Measurements from ENCODE around the gene SCO2.
A peak's percentile ranks its signal among the peaks of the same experiment; 100 is the strongest.

SCO2 gene

GRCh38 chr22:50548040-50548920 is 22.9 kb upstream of the SCO2 start:
- Histone ChIP-seq H2AFZ (ENCODE audit: insufficient read depth, low read length, poor library complexity) (no peak overlapping the region), H2BK120ac (ENCODE audit: insufficient read depth, low read length, poor library complexity) (no peak overlapping the region), H3K4ac (ENCODE audit: low read depth, low read length) (no peak overlapping the region)

GRCh38 chr22:50547263-50547985 is 22.0 kb upstream of the SCO2 start:
- Histone ChIP-seq H3K36me3 (ENCODE audit: control insufficient read depth in 1 of 2, insufficient read depth in 2 of 2, low read length in 2 of 2) (no peaks in the 10 kb centered on the region), H3K4me1 (ENCODE audit: control insufficient read depth in 1 of 2, insufficient read depth in 2 of 2, low read length in 2 of 2) (peaks cover 8 to 19% of the 10 kb centered on the region in 2 experiments), H4K91ac (ENCODE audit: low read depth, low read length) (peak overlapping the region; percentile 32), H3K14ac (ENCODE audit: low read length) (no peak overlapping the region), H3K79me1 (ENCODE audit: low read length) (peaks cover 2% of the 10 kb centered on the region), H3K79me2 (ENCODE audit: control insufficient read depth, insufficient read depth, low read length, poor library complexity) (no peaks in the 10 kb centered on the region), H4K8ac (ENCODE audit: low read depth, low read length) (no peak overlapping the region), H3K23ac (ENCODE audit: low read length) (no peak overlapping the region), H3K4me3 (ENCODE audit: low read depth, low read length) (no peak overlapping the region), H3K4me2 (ENCODE audit: low read length) (no peak overlapping the region), H3K27me3 (ENCODE audit: insufficient read depth, low read length) (no peaks in the 10 kb centered on the region), H2BK120ac (ENCODE audit: insufficient read depth, low read length, poor library complexity) (no peak overlapping the region), H2BK12ac (ENCODE audit: low read length) (peak overlapping the region; percentile 20), H2BK5ac (ENCODE audit: low read depth, low read length, poor library complexity) (no peak overlapping the region), H2AK5ac (ENCODE audit: low read length) (no peak overlapping the region), H3K9ac (ENCODE audit: low read length) (no peak overlapping the region), H3K4ac (ENCODE audit: low read depth, low read length) (no peak overlapping the region), H3K18ac (ENCODE audit: low read length) (no peak overlapping the region), H4K12ac (ENCODE audit: low read depth, low read length) (no peak overlapping the region), H3K27ac (ENCODE audit: low read depth, low read length) (no peak overlapping the region), H3K9me3 (ENCODE audit: insufficient read depth, low read depth, low read length) (no peaks in the 10 kb centered on the region), H2AFZ (ENCODE audit: insufficient read depth, low read length, poor library complexity) (no peak overlapping the region)
- DNase-seq = no peak
- no CpG with 5 or more reads among the region's 35 CpGs for WGBS (ENCODE audit: extremely low coverage, insufficient coverage, insufficient read length)

More at GRCh38 chr22:50548040-50548920, 22.9 kb upstream of the SCO2 start:
- Histone ChIP-seq H3K14ac (ENCODE audit: low read length) (no peak overlapping the region), H3K79me1 (ENCODE audit: low read length) (peaks cover 2% of the 10 kb centered on the region), H2BK5ac (ENCODE audit: low read depth, low read length, poor library complexity) (no peak overlapping the region), H3K36me3 (ENCODE audit: control insufficient read depth in 1 of 2, insufficient read depth in 2 of 2, low read length in 2 of 2) (no peaks in the 10 kb centered on the region), H3K79me2 (ENCODE audit: control insufficient read depth, insufficient read depth, low read length, poor library complexity) (no peaks in the 10 kb centered on the region), H3K4me1 (ENCODE audit: control insufficient read depth in 1 of 2, insufficient read depth in 2 of 2, low read length in 2 of 2) (peaks cover 8 to 19% of the 10 kb centered on the region in 2 experiments), H4K12ac (ENCODE audit: low read depth, low read length) (no peak overlapping the region), H2BK12ac (ENCODE audit: low read length) (no peak overlapping the region), H3K9me3 (ENCODE audit: insufficient read depth, low read depth, low read length) (no peaks in the 10 kb centered on the region), H3K4me2 (ENCODE audit: low read length) (no peak overlapping the region), H3K27ac (ENCODE audit: low read depth, low read length) (no peak overlapping the region), H3K4me3 (ENCODE audit: low read depth, low read length) (no peak overlapping the region), H4K91ac (ENCODE audit: low read depth, low read length) (peak overlapping the region; percentile 22), H2AK5ac (ENCODE audit: low read length) (no peak overlapping the region), H3K23ac (ENCODE audit: low read length) (no peak overlapping the region), H3K27me3 (ENCODE audit: insufficient read depth, low read length) (no peaks in the 10 kb centered on the region), H3K9ac (ENCODE audit: low read length) (no peak overlapping the region), H4K8ac (ENCODE audit: low read depth, low read length) (no peak overlapping the region), H3K18ac (ENCODE audit: low read length) (no peak overlapping the region)
- DNase-seq = no peak
- WGBS (ENCODE audit: extremely low coverage, insufficient coverage, insufficient read length) = no CpG with 5 or more reads among the region's 56 CpGs

GRCh38 chr22:50546326-50547262 is 21.2 kb upstream of the SCO2 start:
- Histone ChIP-seq H3K9ac (ENCODE audit: low read length) (no peak overlapping the region), H3K27ac (ENCODE audit: low read depth, low read length) (no peak overlapping the region), H3K14ac (ENCODE audit: low read length) (no peak overlapping the region), H4K12ac (ENCODE audit: low read depth, low read length) (no peak overlapping the region), H3K36me3 (ENCODE audit: control insufficient read depth in 1 of 2, insufficient read depth in 2 of 2, low read length in 2 of 2) (no peaks in the 10 kb centered on the region), H2BK5ac (ENCODE audit: low read depth, low read length, poor library complexity) (no peak overlapping the region), H3K4me3 (ENCODE audit: low read depth, low read length) (no peak overlapping the region), H2BK12ac (ENCODE audit: low read length) (peak overlapping the region; percentile 20), H4K91ac (ENCODE audit: low read depth, low read length) (peak overlapping the region; percentile 32), H3K23ac (ENCODE audit: low read length) (no peak overlapping the region), H4K8ac (ENCODE audit: low read depth, low read length) (no peak overlapping the region), H3K79me2 (ENCODE audit: control insufficient read depth, insufficient read depth, low read length, poor library complexity) (no peaks in the 10 kb centered on the region), H3K9me3 (ENCODE audit: insufficient read depth, low read depth, low read length) (no peaks in the 10 kb centered on the region), H3K27me3 (ENCODE audit: insufficient read depth, low read length) (no peaks in the 10 kb centered on the region), H3K18ac (ENCODE audit: low read length) (no peak overlapping the region), H3K4me1 (ENCODE audit: control insufficient read depth in 1 of 2, insufficient read depth in 2 of 2, low read length in 2 of 2) (peaks cover 8 to 19% of the 10 kb centered on the region in 2 experiments), H3K79me1 (ENCODE audit: low read length) (peaks cover 2% of the 10 kb centered on the region), H2AFZ (ENCODE audit: insufficient read depth, low read length, poor library complexity) (no peak overlapping the region), H2AK5ac (ENCODE audit: low read length) (peak overlapping the region; percentile 18), H3K4me2 (ENCODE audit: low read length) (no peak overlapping the region), H2BK120ac (ENCODE audit: insufficient read depth, low read length, poor library complexity) (no peak overlapping the region), H3K4ac (ENCODE audit: low read depth, low read length) (no peak overlapping the region)
- peak in 1 of 2 donors; percentile 77 for DNase-seq
- no CpG with 5 or more reads among the region's 78 CpGs for WGBS (ENCODE audit: extremely low coverage, insufficient coverage, insufficient read length)

Measured in trophoblast cell (in vitro differentiated cells and primary cell).